Measurements from ENCODE around the gene DUSP28.

DUSP28 gene

DNA sequence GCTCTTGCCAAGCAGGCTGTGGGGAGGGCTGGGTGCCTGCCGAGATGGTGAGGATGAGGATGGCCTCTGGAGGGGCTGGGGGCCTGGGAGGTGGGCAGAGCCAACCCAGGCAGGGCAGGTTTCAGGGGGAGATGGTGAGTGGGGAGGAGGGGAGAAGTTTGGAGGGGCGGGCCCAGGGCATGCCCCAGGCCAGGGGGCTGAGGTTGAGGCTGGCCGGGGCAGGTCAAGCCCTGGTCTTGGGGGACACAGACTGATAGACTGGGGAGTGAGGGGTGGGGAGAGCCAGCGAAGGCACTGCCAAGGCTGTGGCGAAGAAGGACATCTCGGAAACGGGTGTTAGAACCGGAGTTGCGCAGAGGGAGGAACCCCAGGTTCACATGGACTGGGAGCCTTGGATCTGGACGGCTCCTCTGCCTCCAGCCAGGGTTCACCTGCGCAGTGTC lies 39.0 kb downstream of the DUSP28 start:
- DNase-seq (ENCODE audit: low read depth in 2 of 2) = no peak

DNA sequence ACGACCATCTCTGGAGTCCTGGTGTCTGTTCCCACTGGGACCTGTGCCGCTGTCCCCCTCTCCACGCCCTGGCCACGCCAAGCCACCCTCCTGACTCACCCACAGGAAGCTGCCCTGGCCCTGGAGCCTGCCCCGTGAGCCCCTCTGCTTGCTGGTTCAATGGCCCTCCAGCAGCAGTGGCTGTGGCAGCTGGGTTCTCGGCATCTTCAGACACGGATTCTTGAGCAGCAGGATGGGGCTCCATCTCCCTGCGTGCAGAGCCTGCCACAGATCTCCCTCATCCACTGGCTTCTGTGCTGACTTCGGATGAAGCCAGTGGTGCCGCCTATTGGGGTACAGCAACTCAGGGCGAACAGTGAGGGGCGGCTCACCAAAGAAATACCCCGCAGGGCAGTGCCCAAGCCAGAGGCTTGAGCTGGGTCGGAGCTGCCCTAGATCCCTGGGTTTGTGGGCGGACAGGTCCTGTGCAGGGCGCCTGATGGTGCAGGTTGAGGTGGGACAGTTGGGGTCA lies 40.3 kb downstream of the DUSP28 start:
- DNase-seq (ENCODE audit: low read depth in 2 of 2) = no peak

DNA sequence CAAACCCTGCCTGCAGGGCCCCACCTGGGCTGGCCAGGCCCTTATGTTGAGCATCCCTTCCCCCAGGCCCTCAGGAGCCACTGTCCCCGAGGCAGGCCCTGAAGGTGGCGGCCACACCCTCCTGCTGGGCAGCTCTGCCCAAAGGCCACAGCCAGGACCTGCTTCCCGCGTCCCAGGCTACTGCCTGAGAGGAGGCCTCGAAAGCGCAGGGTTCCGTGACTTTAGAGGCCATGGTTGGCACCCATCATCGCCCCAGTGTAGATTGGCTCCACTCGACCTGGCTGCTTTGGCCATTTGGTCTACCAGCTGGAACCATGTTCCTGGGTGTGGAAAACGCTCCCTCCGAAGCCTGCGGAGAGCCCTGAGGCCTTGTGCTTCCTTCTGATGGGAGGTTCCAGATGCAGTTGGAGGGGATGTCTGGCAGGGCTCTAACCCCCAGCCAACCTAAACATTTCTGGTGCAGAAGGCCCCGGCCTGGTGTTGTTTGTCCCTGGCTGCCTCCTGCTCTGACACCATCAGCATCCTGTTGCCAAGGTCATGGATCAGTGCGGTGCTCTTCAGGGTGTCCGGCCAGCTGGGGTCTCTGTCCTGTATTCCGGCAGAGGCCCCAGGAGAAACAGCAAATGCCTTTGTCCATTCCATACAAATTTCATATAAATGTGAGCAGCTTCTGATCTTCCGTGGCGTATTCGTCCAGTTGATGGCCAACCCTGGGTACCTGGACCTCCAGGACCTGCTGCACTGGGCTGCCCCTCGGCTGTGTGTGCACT lies 41.1 kb downstream of the DUSP28 start:
- DNase-seq (ENCODE audit: low read depth in 2 of 2) = no peak

DNA sequence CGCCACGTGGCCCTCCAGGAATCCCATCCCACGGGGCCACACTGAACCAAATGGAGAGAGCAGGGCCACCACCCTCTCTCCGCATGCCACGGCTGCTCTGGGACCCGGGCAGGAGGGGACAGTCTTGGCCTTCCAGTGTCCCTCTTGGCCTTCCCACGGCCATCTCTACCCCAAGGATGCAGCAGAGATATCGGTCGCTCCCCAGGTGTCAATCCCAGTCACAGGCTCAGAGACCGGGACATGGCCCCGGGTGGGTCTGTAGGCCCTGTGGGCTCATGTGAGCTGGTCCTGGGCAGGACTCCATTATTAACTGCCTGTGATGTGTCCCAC lies 41.6 kb downstream of the DUSP28 start:
- no peak for DNase-seq (ENCODE audit: low read depth in 2 of 2)

DNA sequence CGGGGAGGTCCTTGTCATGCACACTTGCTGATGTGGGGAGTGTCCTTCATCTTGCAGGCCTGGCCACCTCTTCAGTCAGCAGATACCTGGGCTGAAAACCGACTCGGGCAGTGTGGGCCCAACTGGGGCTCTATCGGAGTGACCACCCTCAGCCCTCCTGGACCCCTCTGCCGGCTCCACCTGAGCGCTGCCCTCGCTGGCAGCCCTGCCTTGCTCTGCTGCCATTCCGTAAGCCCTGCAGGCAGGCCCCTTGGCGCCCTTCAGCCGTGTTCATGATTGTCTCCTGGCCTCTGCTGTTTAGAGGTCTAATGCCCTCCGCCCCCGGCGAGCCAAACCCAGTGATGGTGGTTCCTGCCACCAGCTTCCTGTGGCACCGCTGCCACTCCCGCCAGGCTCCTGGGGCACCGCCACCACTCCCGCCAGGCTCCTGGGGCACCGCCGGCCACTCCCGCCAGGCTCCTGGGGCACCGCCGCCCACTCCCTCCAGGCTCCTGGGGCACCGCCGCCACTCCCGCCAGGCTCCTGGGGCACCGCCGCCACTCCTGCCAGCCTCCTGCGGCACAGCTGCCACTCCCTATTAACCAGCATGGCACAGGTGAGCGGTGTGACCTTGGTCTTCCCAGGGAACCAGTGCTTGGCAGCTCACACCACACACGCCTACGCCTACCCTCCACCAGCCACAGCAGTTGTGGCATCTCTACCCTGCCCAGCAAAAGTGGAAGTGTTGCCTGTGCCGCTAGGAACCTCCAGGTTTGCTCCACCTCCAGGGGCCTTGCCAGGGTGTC lies 42.3 kb downstream of the DUSP28 start:
- no peak for DNase-seq (ENCODE audit: low read depth in 2 of 2)

DNA sequence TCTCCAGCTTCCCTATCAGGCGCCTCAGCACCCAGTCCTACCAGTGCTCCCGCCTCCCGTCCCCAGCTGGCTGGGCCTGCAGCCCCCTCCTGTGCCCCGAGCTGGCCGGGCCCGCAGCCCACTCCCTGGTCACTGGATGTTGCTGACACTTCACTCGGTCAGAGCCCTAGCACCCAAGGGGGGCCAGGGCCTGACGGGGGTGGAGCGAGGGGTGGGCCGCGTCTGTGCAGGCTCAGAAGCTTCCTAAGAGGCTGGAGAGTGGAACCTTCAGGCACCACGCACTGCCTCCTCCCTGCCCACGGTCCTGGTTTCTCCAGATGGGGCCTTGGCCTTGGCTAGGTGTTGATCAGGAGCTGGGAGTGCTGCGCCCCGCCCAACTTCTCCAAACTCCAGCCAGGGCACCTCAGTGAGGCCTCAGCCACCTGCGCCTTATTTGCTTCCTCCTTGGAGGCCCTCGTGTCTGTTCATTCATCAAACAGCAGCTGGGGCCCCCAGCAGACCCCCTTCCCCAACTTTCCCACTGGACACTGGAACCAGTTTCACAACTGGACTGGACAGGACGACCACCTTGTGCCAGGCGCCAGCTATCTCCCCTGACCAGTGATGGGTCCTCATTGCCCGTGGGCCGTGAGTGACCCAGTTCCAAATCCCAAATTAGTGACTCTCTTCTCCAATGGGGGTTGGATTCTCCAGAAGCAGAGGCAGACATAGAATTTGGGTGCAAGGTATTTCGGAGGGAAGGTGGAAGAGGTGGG lies 43.1 kb downstream of the DUSP28 start:
- no peak for DNase-seq (ENCODE audit: low read depth in 2 of 2)

DNA sequence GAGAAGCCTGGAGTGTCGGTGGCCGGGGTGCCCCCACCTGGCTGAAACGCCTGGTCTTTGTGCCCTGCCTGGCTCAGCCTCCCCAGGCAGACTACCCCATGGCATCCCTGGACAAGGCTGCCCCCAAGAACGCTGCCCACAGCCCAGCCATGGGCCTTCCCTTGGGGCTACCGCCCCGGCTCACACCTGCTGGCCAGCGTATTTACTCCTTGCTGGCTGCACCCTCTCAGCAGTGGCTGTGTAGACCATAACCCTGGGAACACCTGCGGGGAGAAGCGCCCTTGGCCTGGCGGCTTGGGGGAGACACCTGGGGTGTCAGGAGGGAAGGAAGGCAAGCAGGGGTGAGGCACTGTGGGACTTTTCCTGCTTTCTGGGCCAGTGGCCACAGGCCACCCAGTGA lies 43.7 kb downstream of the DUSP28 start:
- no peak for DNase-seq (ENCODE audit: low read depth in 2 of 2)

DNA sequence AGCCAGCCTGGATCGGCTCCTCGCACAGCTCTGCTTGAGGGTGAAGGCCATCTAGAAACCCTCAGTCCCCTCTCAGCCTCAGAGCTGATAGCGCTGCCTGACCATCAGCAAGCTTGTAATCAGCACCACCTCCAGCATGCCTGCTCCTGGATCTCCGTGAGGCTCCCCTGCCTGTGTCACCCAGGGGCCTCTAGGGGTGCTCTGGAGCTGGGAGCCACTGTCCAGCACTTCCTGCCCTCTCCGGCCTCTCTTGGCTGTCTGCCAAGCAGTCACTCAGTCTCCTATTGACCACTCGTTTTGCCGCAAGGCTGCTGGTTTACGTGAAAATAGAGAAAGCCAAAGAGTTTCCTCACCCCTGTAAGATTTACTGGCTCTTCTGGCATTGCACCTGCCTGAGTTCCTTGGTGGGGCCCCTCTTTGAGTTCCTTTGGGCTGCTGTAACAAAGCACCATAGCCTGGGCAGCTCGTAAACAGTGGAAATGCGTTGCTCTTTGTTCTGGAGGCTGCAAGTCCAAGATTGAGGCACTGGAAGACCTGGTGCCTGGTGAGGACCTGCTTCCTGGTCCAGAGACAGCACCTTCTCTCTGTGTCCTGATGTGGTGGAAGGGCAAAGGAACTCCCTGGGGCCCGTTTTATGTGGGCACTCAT lies 44.3 kb downstream of the DUSP28 start:
- no peak for DNase-seq (ENCODE audit: low read depth in 2 of 2)

DNA sequence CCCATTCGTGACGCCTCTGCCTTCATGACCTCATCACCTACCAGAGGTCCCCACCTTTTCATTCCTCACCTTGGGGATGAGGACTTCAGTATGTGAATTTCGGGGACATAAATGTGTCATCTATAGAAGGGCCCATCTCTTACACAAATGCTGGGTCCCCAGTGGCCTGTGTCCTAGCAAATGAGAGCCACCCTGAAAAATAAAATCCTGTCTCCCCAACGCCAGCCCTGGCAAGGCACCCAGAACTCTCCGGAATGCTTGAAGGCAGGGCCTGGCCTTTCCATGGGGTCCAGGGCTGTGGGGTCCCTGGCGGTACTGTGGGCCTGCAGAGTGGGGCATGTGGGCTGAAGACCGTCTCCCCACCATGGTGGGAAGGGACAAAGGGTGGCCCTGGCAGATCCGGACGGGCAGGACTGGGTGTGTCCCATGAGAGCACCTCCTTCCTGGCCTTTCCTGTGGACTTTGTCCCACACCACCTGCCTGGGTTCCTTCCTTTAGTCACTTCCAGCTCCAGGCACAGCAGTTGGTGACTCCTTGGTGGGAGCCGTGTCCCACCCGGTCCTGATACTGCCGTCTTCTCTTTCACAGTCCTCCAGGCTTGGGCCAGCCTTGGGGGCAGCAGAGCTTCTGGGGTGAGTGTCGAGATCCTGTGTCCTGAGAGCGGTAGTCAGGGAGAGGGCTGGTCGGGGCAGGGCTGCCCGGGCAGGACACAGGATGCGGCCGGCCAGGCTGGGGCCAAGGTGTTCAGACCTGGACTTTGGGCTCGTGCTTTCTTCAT lies 45.0 kb downstream of the DUSP28 start:
- no peak for DNase-seq (ENCODE audit: low read depth in 2 of 2)

DNA sequence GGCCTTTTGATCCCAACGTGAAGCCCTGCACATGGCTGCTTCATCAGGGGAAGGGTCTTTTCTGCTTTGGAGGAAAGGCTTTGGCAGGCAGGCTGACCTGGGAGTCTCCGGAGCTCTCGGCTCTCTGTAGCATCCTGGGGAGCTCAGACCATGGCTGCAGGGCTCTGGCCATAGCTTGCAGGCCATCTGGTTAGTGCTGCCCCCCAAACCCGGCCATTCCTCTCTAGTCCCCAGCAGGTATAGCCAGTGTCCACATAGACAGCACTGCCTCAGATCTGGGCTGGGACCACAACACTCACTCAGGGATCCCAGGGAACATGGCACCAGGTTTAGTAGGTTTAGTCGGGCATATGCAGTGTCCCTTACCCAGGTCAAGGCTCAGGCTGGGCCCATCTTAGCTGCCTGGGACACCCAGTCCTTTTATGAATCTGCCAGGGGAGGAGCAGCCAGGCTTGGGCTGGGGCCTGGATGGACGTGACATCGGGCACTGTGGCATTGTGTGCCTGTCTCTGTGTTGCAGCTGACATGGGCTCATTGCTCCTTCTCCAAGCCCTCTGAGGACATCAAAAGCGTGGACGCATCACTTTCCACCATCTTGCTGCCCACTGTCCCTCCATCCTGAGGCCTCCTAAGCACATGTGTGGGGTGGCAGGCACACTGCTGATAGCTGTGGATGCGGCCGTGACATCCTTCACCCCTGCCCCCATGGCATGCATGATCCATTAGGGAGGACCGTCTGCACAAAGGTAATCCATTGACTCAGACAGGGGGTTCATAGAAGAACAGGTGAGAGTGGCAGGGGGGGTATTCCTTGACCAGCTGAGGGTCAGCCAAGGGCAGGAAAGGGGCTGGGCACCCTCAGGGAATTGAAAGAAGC lies 45.9 kb downstream of the DUSP28 start:
- no peak for DNase-seq (ENCODE audit: low read depth in 2 of 2)

DNA sequence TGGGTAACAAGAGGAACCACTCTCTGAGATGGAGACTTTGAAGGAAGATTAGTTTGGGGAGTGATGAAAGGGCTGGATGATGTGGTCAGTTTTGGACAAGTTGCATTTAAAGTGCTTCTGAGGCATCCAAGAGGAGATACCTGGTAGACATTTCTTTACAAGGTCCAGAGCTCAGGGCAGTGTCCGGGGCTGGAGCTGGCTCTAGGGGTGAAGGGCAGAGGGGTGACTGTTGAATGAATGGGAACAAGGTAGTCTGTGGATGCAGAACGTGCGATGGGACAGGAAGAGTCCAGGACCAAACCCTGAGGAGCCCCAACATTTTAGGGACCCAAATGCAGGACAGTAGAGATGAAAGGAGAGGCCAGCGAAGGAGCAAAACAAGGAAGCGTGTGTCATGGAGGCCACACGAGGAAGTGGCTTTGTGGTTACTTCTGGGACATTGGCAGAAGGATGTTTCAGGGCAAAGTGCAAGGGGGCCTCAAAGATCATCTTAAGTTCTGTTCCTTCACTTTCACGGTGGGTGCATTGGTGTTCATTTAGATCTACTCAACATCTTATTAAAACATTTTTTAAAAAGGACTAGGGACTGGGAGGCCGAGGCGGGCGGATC lies 51.5 kb downstream of the DUSP28 start:
- DNase-seq (ENCODE audit: low read depth in 2 of 2) = no peak
